AG10803 (cell line): Measurements from ENCODE around the gene ESPN.
"Not testable (repeated sequence)": the region's sequence is repeated elsewhere in the genome, so short reads cannot be mapped to it uniquely, and the experiment has no call there.

Source experiments
- DNase-seq: peaks from one replicate; pipeline ENCODE4 v3.0.0; 2010; ENCODE audit warnings: low read depth
- H3K4me3 ChIP-seq: 2 replicates; pipeline ENCODE4 v1.5.1; 2011; ENCODE audit warnings: mild to moderate bottlenecking, low read length, control low read depth
- CTCF ChIP-seq: conservative IDR thresholded peaks from 2 replicates; pipeline ENCODE4 v1.5.1; 2011; ENCODE audit warnings: mild to moderate bottlenecking, low read length, control low read depth, inconsistent platforms

ESPN gene

GRCh38 chr1:6447818-6448748 is 23.5 kb downstream of the ESPN start:
- TF ChIP-seq CTCF, result no peak
- DNase-seq, result no peak
- no peak overlapping the region for H3K4me3 ChIP-seq

- TF ChIP-seq CTCF, result no peak
Measured at GRCh38 chr1:6448749-6449631, 24.4 kb downstream of the ESPN start.

GRCh38 chr1:6450005-6450450 is 25.5 kb downstream of the ESPN start:
- DNase-seq, result no peak
- TF ChIP-seq CTCF, result no peak
- H3K4me3 ChIP-seq, result no peak overlapping the region

More at GRCh38 chr1:6448749-6449631, 24.4 kb downstream of the ESPN start:
- no peak overlapping the region for H3K4me3 ChIP-seq
- DNase-seq, result no peak

GRCh38 chr1:6450486-6450885 is 25.9 kb downstream of the ESPN start:
- not testable (repeated sequence) for H3K4me3 ChIP-seq, DNase-seq

- no peak for TF ChIP-seq CTCF
- H3K4me3 ChIP-seq, result no peak overlapping the region
- no peak for DNase-seq
Measured at GRCh38 chr1:6450943-6451373, 26.4 kb downstream of the ESPN start.

GRCh38 chr1:6453895-6454855 is 29.6 kb downstream of the ESPN start:
- H3K4me3 ChIP-seq, DNase-seq: not testable (repeated sequence)

GRCh38 chr1:6454856-6455751 is 30.5 kb downstream of the ESPN start:
- DNase-seq, result peak; percentile 5
- no peak overlapping the region for H3K4me3 ChIP-seq
- TF ChIP-seq CTCF, result no peak

GRCh38 chr1:6455752-6456520 is 31.4 kb downstream of the ESPN start:
- not testable (repeated sequence) for DNase-seq, H3K4me3 ChIP-seq
